IPS DF 4.7 (cell line): Measurements from ENCODE around the gene BANF1.
"Not testable (repeated sequence)": the region's sequence is repeated elsewhere in the genome, so short reads cannot be mapped to it uniquely, and the experiment has no call there.

Source experiments
- DNase-seq: peaks from one replicate; pipeline ENCODE4 v3.0.0-alpha.2; 2013; ENCODE audit warnings: low spot score; ENCODE audit errors: extremely low read depth

Gene BANF1

DNA sequence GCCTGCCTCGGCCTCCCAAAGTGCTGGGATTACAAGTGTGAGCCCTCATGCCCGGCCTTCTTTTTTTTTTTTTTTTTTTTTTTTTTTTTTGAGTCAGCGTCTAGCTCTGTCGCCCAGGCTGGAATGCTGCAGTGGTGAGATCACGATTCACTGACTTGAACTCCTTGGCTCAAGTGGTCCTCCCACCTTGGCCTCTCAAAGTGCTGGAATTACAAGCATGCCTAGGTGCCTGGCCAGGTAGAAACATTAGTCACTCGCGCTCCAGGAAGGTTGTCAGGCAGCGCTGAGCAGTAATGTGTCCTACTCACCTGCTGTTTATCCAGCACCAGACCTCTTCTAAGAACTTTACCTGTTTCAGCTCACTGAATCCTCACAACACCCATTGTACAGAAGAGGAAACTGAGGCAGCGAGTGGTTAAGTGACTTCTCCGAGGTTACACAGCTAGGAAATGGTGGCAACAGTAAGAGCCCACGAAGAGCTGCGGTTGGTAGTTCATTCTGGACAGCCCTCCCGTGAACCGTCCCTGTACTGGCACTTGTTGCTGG, 9.0 kb downstream of the BANF1 start:
- no peak for DNase-seq

DNA sequence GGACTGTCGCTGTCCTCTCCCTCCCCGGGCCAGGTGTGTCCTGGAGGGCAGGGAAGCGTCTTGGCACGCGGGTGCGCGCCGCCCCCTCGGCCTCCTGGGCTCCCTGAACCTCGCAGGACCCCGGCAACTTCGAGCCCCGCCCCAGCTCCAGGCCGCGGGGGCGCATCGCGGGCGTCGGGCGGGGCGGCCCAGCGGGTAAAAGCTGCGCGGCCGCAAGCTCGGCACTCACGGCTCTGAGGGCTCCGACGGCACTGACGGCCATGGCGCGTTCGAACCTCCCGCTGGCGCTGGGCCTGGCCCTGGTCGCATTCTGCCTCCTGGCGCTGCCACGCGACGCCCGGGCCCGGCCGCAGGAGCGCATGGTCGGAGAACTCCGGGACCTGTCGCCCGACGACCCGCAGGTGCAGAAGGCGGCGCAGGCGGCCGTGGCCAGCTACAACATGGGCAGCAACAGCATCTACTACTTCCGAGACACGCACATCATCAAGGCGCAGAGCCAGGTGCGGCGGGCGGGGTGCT, 9.5 kb downstream of the BANF1 start, which contains the start of gene CST6:
CST6 (plus strand) TSS at position 224 of the 519 bp plus-strand sequence; CDS start at position 261, 37 bp downstream.
- no peak for DNase-seq

DNA sequence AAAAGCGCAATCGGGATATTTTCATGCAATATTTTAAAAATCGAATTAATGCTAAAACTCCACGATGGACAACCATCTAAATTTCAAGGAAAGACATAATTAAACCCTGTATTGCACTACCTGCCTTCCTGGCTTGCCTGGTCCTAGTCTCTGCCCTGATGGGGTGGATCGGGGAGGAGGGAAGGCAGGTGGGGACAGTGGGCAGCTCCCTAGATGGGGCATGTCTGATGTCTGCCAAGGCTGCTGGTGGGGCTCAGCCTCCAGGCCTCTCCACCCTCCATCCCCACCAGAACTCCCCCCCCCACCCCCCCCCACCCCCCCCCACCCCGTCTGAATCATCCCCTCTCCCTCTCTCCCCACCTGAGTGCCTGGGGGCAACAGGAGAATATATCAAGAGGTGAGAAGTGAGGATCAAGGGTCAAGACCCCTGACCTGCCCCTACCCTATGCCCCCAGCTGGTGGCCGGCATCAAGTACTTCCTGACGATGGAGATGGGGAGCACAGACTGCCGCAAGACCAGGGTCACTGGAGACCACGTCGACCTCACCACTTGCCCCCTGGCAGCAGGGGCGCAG, 10.2 kb downstream of the BANF1 start:
- no peak for DNase-seq

DNA sequence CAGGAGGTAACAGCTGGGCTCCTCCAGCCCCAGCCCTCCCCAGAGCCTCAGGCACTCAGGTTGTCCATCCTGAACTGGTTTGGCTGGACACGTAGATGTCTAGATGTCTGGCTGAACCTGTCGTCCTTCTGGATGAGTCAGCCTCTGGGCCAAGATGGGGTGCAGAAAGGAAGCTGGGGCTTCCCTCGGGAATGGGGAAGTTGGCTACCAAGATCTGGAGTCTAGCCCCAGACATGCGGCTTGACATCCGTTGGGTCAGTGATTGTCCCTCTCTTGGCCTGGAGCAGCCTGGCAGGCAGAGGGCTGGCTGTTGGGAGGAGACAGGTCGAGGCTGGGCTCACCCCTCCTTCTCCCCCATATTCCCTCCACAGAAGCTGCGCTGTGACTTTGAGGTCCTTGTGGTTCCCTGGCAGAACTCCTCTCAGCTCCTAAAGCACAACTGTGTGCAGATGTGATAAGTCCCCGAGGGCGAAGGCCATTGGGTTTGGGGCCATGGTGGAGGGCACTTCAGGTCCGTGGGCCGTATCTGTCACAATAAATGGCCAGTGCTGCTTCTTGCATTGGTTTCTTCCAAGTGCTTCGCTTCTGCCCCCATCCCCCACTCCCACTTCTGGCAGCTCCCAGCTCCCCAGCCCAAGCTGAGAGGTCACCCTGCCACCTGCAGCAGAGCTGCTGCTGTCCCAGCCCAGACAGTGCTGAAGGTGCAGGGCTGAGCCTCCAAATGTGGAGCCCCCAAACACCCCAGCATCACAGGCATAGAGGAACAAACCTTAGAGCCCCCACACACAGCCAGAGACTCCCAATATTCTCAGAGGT, 10.9 kb downstream of the BANF1 start:
- DNase-seq, result no peak

DNA sequence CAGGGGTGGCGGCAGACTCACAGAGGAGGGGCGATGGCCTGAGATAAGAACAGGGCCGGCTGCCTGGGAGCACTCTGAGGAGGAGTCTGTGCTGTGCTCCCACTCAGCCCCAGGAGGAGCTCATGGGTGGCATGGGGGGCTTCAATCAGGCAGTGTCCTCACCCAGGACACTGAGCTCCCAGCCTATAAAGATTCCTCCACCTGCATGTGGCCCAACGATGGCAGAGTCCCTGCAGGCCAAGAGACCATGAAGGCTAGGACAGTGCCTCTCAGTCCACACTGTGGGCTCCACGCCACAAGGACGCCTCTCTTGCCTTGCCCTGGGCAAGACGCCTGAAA, 11.4 kb downstream of the BANF1 start:
- DNase-seq, result no peak

DNA sequence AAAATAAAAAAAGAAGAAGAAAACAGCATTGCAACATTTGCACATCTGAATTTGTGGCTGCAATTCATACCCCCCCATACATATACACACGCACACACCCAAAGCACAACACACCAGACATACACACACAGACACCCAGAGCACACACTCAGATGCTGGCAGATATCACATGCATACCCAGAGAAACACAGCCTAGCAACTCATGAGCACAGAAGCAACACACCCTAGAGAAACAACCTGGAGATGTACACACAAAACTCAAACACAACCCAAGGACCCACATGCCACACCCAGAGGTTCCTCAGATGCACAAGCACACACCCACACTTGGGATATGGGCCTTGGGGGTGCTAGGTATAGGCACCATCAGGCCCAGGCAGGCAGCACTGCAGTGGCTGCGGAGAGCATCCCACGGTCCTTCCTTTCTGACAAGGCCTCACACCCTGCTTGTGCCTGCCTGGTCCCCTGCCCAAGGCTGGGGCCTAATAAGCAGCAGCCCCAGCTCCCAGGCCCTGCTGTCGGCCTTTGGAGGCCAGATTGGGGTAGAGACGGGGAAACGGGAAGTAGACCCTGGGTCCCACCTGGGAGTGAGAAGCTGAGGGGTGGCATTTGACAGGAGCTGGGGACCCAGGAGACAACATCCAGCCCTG, 12.6 kb downstream of the BANF1 start:
- DNase-seq, result no peak

DNA sequence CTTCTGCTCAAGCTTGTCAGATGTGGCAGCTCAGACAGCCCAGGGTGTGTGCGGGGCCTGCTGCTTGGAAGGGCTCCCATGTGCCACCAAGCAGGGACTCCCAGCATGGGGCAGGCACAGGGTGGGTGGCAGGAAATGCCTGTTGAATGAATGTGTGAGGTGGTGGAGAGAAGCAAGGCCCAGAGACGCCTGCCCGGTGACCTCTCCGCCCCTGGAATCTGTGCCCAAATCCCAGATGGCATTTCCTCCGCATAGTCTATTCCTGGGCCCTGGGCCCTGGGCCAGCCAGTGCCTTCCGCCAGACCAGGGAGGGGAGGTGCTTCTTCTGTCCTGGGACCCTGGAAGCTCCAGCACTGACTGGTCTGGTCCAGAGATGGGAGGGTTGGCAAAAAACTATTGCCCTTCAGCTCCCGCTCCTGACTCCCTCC, 13.2 kb downstream of the BANF1 start:
- DNase-seq, result no peak

DNA sequence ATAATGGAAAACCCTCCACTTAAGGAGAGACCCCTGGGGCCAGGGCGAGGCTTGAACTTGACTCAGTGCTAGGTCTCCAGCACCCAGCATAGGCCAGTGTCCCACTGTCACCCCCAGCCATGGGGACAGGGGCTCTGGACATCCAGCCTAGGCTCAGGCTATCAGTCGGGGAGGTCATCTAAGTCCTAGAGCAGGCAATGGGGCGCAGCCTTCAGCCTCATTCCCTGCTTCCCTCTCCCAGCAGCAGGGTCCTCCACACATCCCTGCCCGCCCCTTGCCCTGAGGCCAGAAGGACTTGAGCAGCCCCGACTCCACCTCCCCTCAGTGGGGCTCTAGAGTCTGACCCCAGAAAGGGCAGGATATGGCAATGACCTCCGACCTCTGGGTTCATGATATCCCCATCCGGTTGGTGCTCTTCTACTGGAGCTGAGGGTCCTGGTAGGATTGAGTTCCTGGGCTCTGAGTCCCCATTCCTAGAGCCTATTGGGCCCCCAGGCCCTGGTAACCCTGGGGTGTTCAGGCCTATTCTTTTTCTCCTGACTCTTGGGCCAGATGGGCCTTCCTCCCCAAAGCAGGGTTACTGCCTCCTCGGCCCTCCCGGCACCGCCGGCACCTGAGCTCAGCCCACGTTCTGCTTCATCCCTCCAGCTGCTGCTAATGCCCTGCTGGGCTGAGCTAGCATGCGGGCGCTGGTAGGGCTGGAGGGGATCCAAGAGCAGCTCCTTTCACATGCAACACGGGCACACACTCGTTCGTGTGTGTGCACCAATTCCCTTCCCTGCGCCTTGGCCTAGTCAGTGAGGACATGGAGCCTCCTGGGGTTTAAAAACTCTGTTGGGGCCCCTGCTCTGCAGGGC, 13.9 kb downstream of the BANF1 start:
- DNase-seq, result no peak

DNA sequence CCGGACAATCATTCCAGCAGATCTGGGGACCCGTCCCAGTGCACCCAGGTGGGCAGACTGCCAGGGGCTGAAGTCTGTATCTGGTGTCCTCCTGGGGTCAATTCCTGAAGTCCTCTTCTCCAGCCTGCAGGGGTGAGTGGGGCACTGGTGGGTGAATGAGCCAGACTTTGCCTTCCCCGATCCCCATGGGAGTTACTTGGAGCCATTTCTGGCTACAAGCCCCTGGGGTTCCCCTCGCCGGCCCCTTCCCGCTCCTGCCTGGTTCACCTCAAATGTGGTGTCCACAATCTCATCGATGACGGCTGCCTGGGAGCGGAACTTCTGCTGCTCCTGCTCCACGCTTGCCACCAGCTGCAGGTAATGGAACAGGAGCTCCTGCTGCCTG, 14.5 kb downstream of the BANF1 start:
- no peak for DNase-seq

DNA sequence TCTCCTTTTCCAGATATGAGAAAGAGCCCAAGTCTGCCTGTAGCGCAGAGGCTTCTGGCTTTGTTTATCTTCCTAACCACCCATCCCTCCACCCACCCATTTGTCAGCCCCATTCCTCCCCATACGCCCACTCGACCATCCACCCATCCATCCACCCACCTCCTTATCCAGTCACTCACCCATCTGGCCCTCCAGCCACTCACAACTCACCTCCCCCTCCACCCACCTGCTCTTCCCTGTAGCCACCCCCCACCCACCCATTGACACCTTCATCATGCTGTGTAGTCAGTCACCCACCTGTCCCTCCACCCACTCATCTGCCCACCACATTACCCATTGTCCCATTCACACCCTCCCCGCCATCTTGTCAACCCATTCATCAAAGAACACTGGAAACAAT, 15.0 kb downstream of the BANF1 start:
- DNase-seq, result no peak

DNA sequence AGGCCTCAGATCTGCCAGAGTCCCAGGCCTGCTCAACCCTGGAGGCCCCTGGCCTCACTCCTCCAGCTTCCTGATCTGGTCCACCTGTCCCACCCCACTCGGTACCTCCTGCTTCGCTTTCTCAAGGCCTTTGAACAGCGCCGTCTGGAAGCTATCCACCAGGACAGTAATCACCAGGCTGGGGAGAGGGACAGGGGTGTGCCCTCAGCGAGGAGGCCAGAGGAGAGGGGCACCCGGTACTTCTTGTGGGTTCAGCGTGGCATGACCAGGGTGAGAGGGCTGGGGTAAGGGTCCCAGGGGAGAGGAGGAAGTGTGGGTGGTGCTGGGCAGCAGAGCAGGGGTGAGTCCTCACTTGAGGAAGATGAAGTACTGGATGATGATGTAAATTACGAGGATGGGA, 17.9 kb downstream of the BANF1 start:
- DNase-seq, result no peak

DNA sequence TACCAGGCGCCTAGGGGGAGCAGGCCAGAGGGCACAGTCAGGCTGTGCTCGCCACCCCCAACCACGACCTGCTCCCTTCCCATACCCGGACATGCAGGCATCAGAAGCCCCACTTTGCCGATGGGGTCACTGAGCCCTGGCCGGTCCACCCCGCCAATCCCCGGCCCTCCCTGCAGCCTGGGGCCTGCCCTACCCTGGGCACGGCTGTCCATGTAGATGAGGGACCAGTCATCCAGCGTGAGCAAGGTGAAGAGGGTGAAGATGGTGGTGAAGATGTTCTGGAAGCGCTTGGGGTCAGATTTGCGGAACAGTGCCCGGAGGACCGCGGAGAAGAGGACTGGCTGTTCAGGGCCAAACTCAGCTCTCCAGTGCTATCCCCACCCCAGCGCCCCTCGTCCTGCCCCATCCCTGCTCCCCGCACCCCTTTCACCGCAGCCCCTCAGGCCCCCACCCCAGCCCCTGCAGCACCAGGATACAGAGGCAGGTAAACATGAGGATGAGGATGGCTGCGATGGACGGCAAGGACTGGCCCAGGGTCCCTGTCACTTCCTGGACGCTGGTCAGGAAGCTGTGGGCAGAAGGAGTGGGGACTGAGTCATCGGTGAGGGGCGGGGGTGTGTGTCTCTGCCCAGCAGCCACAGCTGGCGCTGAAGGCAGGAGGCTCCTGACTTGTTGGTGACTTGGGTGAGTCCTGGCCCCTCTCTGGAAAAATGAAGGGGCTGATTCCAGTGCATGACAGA, 18.5 kb downstream of the BANF1 start:
- DNase-seq, result no peak

DNA sequence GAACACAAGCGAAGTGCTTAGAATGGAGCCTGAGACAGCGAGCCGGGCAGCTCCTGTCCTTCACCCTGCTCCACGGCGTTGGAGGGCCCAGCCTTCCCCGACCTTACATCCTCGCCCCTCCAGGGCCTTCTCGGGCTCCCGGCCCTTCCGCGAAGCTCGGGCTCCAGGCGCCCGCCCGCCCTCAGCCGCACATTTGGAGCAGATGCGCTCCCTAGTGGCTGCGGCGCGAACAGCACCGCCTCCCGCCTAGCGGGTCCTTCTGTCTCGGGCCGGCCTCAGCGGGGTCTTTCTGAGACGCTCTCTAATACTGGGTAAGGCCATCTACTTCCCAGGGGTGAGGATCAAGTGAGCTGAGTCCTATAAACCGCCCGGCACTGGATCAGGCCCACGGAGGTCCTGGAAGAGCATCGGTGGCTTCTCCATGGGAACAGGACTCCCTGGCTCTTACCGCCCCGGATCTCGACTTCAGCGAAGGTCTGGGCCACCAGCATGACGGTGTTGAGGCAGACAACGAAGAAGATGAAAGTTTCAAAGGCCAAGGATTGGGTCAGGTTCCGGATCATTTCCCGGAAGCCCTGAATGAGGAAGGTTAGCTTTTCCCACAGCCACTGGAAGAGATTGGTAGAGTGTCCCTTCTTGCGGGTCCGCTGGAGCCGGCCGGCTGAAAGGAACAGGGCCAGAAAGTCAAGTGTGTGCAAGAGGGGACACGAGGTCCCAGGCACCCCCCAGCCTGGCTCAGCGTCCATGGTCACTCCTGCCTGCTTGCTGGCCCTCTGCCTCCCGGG, 20.3 kb downstream of the BANF1 start:
- DNase-seq, result peak; percentile 49

DNA sequence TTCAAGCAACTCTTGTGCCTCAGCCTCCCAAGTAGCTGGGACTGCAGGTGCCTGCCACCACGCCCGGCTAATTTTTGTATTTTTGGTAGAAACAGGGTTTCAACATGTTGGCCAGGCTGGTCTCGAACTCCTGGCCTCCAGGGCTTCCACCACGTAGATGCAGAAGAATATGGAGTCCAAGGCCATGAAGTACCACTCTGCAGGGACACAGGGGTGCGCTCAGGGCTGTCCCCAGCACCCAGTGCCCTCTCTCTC, 20.8 kb downstream of the BANF1 start:
- not testable (repeated sequence) for DNase-seq

DNA sequence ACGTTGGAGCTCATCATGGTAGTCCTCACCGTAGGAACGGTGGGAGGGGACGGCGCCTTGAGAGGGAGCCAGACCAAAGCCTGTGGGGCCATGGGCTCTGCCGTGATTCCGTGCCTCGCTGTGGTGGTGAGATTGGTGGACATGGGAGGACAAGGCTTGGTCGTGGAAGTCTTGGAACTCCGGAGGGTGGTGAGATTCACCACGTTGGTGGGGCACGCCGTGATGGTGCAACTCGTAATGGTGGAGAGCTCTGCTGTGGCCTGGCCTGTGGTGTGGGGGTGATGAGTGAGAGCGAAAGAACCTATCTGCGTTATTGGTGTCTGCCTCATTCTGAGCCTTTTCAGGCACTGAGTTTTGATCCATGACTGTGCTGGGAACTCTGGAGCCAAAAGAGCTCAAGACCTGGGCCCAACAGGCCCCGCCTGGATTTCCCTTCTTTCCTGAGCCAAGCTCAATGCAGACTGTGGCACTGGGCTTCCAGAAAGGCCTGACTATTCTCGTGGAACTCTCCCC, 23.8 kb downstream of the BANF1 start, which contains the start of gene CATSPER1:
CATSPER1 (minus strand) TSS at position 463 of the 513 bp plus-strand sequence; CDS start at position 363, 100 bp downstream.
- no peak for DNase-seq

DNA sequence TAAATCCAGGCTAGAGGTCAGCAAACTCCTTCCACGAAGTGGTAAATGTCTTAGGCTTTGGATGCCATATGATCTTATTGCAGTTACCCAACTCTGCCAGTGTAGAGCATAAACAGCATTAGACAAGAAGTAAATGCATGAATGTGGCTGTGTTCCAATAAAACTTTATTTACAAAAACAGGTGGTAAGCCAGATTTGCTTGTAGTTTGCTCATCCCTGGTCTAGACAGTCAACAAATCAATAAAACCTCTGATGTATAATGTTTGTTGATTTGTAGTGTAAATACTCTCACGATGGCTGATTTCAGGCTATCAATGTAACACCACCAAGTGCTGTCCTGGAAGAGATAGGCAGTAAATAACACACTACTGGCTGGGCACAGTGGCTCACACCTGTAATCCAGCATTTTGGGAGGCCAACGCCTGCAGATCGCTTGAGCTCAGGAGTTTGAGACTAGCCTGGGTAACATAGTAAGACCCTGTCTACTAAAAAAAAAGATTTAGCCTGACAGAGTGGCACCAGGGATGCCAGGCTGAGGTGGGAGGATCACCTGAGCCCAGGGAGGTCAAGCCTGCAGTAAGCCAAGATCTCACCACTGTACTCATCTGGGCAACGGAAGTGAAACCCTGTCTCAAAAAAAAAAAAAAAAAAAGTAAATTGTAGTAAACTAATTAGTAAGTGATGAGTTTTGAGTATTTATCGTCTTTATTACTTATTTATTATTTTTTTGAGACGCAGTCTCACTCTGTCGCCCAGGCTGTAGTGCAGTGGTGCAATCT, 30.8 kb downstream of the BANF1 start:
- no peak for DNase-seq

DNA sequence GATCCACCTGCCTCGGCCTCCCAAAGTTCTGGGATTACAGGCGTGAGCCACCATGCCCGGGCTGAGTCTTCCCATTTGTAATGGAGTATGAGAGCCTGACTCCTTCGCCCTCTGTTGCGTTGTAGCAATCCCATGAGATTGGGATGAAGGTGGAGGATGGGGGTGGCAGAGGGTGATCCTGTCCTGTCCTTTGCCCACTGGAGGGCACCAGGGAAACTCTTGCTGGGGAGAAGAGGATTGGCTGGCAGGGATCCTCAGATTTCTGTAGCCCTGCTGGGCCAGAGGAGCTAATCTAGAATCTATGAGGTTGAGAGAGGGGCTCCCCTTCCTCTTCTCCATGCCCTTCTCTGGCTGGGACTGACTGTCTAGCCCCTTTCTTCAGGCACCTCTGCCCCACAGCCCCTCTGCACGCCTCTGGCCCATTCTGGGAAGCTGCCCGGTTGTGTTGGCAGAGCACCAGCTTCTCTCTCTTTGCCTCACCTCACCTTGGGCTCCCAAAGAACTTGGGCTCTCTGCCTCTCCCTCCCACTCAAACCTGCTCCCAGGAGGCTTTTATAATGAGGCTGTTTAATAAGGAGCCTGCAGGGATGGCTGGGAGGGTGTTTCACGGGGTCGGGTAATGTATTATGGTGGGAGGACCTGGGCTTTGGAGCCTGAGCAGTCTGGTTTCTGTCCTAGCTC, 33.5 kb downstream of the BANF1 start:
- DNase-seq, result no peak

DNA sequence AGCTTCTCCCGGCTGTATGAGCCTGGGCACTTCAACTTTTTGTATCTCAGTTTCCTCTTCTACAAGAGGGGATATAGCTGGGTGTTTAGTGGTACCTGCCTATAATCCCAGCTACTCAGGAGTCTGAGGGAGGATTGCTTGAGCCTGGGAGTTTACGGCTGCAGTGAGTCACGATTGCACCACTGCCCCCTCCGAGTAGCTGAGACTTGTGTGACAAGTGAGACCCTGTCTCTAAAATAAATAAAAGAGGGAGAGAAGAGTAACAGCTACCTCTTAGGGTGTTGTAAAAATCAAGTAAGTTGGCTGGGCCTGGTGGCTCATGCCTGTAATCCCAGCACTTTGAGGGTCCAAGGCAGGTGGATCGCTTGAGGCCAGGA, 34.0 kb downstream of the BANF1 start:
- DNase-seq, result no peak
